ENCODE data around the gene EML1.

DNA sequence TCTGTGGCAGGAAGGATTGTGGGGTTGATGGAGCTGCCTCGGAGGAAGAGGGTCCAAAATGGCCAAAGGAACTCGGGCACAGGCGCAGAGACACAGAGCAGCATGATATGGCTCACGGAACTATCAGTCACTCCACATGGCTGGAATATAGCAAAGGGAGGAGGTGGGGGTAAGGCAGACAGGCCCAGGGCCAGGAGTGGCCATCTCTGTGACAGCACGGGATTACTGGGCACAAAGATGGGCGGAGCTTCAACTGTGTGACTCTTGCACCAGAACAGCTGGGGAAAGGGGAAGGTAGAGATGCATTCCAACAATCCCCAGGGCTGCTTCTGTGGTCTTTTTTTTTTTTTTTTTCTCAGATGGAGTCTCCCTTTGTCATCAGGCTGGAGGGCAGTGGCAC lies 24.8 kb upstream of the EML1 start:
- TF ChIP-seq, protein P1, sequence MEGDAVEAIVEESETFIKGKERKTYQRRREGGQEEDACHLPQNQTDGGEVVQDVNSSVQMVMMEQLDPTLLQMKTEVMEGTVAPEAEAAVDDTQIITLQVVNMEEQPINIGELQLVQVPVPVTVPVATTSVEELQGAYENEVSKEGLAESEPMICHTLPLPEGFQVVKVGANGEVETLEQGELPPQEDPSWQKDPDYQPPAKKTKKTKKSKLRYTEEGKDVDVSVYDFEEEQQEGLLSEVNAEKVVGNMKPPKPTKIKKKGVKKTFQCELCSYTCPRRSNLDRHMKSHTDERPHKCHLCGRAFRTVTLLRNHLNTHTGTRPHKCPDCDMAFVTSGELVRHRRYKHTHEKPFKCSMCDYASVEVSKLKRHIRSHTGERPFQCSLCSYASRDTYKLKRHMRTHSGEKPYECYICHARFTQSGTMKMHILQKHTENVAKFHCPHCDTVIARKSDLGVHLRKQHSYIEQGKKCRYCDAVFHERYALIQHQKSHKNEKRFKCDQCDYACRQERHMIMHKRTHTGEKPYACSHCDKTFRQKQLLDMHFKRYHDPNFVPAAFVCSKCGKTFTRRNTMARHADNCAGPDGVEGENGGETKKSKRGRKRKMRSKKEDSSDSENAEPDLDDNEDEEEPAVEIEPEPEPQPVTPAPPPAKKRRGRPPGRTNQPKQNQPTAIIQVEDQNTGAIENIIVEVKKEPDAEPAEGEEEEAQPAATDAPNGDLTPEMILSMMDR (IDR thresholded peaks at IDR 0.05; ENCODE audit: poor library complexity) = no peak
- TF ChIP-seq EZH2 (IDR thresholded peaks at IDR 0.05; ENCODE audit: borderline replicate concordance) = no peak

Measured in hepatocyte (in vitro differentiated cells).